Measurements from ENCODE around the gene XKR7. TPM values are rescaled to one million over a fixed set of nuclear protein-coding genes. Genes with fewer than 3 reads are reported as not detected.

Gene XKR7
- total and polyA plus RNA-seq, 10 of the 15 experiments (the other 5 are each of a cell fraction or from before 2014, with no cell fraction given) = not detected

- TF ChIP-seq CUX1 (IDR thresholded peaks at IDR 0.05; ENCODE audit: insufficient replicate concordance, low read depth, low read length) (no peak), TCF7 (IDR thresholded peaks at IDR 0.05; ENCODE audit: borderline replicate concordance) (no peak), ETV6 (conservative IDR thresholded peaks at IDR 0.05 in 1 of 2, IDR thresholded peaks at IDR 0.05 in 1 of 2; ENCODE audit: borderline replicate concordance in 1 of 2, low read depth in 1 of 2) (no peak), CREB1 (IDR thresholded peaks at IDR 0.05; ENCODE audit: low read depth) (no peak), KDM1A (IDR thresholded peaks at IDR 0.05; ENCODE audit: borderline replicate concordance) (no peak), BACH1 (IDR thresholded peaks at IDR 0.05; ENCODE audit: borderline replicate concordance) (no peak), MEF2B (IDR thresholded peaks at IDR 0.05; ENCODE audit: partially characterized antibody, poor library complexity, severe bottlenecking) (no peak), NR2F1 (conservative IDR thresholded peaks at IDR 0.05) (no peak), SMAD5 (IDR thresholded peaks at IDR 0.05; ENCODE audit: low read depth) (no peak), PAX8 (IDR thresholded peaks at IDR 0.05) (no peak), IRF3 (IDR thresholded peaks at IDR 0.05) (no peak), NFYA (IDR thresholded peaks at IDR 0.05; ENCODE audit: borderline replicate concordance, low read depth, low read length) (no peak), STAT3 (IDR thresholded peaks at IDR 0.05; ENCODE audit: low read depth, low read length) (no peak)
Measured at GRCh38 chr20:31996996-31997395, 29.0 kb downstream of the XKR7 start (continued).

Data from GM12878 (cell line).